Measurements from ENCODE around the gene SESN1.

- TF ChIP-seq POLR2AphosphoS5 (IDR thresholded peaks at IDR 0.05; ENCODE audit: low read depth, low read length), result no peak
- no peak for TF ChIP-seq POLR2A (IDR thresholded peaks at IDR 0.05; ENCODE audit: low read depth, low read length)
- no peak for TF ChIP-seq TAF1 (IDR thresholded peaks at IDR 0.05; ENCODE audit: borderline replicate concordance, low read depth, low read length)
Measured at GRCh38 chr6:109121411-109121810, 26.8 kb upstream of the SESN1 start.

Data from GM12892 (cell line).